Muscle layer of colon (tissue), 2 donors: Measurements from ENCODE around the gene SOWAHA.

Experiments used
- H3K27ac ChIP-seq: one replicate; pipeline ENCODE4 v1.7.0; 2013; ENCODE audit warnings: low read depth, mild to moderate bottlenecking, low read length, moderate library complexity
- H3K27me3 ChIP-seq, 2 donors: one replicate each; pipeline ENCODE4 v1.7.0; 2013; ENCODE audit warnings: low read length in 2 of 2, mild to moderate bottlenecking in 2 of 2; ENCODE audit not compliant: insufficient read depth in 2 of 2, control insufficient read depth in 1 of 2
- H3K36me3 ChIP-seq: one replicate; pipeline ENCODE4 v1.7.0; 2013; ENCODE audit warnings: mild to moderate bottlenecking, low read length; ENCODE audit not compliant: insufficient read depth
- H3K4me1 ChIP-seq: one replicate; pipeline ENCODE4 v1.7.0; 2013; ENCODE audit warnings: mild to moderate bottlenecking, low read length; ENCODE audit not compliant: insufficient read depth
- H3K4me3 ChIP-seq, 2 donors: one replicate each; pipeline ENCODE4 v1.7.0; 2013; ENCODE audit warnings: low read length in 2 of 2, low read depth in 1 of 2, mild to moderate bottlenecking in 1 of 2, moderate library complexity in 1 of 2
- H3K9ac ChIP-seq: one replicate; pipeline ENCODE4 v1.7.0; 2013; ENCODE audit warnings: low read length
- H3K9me3 ChIP-seq: one replicate; pipeline ENCODE4 v1.7.0; 2013; ENCODE audit warnings: mild to moderate bottlenecking, low read length
- donor health status: abdominal sarcoma.
- donor health status: Adenocarcinoma of cecum.

SOWAHA gene

GRCh38 chr5:132772291-132773070 is 40.6 kb upstream of the SOWAHA start:
- H3K9me3 ChIP-seq, result no peaks in the 10 kb centered on the region
- H3K4me3 ChIP-seq, result no peak overlapping the region
- no peaks in the 10 kb centered on the region for H3K36me3 ChIP-seq
- H3K4me1 ChIP-seq, result peaks cover 39% of the 10 kb centered on the region
- no peak overlapping the region for H3K9ac ChIP-seq
- no peak overlapping the region for H3K27ac ChIP-seq
- H3K27me3 ChIP-seq, result no peaks in the 10 kb centered on the region

GRCh38 chr5:132773114-132773513 is 40.0 kb upstream of the SOWAHA start:
- H3K4me3 ChIP-seq, result no peak overlapping the region
- H3K27ac ChIP-seq, result no peak overlapping the region
- H3K9me3 ChIP-seq, result no peaks in the 10 kb centered on the region
- no peak overlapping the region for H3K9ac ChIP-seq
- peaks cover 38% of the 10 kb centered on the region for H3K4me1 ChIP-seq
- H3K27me3 ChIP-seq, result no peaks in the 10 kb centered on the region
- H3K36me3 ChIP-seq, result no peaks in the 10 kb centered on the region

GRCh38 chr5:132773601-132774355 is 39.3 kb upstream of the SOWAHA start:
- Histone ChIP-seq H3K4me3 (no peak overlapping the region), H3K4me1 (peaks cover 37% of the 10 kb centered on the region), H3K27ac (no peak overlapping the region), H3K36me3 (no peaks in the 10 kb centered on the region), H3K9ac (no peak overlapping the region), H3K9me3 (no peaks in the 10 kb centered on the region), H3K27me3 (no peaks in the 10 kb centered on the region)

GRCh38 chr5:132774406-132774805 is 38.7 kb upstream of the SOWAHA start:
- Histone ChIP-seq H3K4me1 (peaks cover 37% of the 10 kb centered on the region), H3K9me3 (no peaks in the 10 kb centered on the region), H3K27me3 (no peaks in the 10 kb centered on the region), H3K27ac (peak overlapping the region; percentile 42), H3K9ac (no peak overlapping the region), H3K36me3 (no peaks in the 10 kb centered on the region), H3K4me3 (no peak overlapping the region)

GRCh38 chr5:132774896-132775295 is 38.2 kb upstream of the SOWAHA start:
- no peaks in the 10 kb centered on the region for H3K27me3 ChIP-seq
- H3K9ac ChIP-seq, result no peak overlapping the region
- no peaks in the 10 kb centered on the region for H3K36me3 ChIP-seq
- no peaks in the 10 kb centered on the region for H3K9me3 ChIP-seq
- H3K4me3 ChIP-seq, result no peak overlapping the region
- H3K27ac ChIP-seq, result peak overlapping the region; percentile 42
- H3K4me1 ChIP-seq, result peaks cover 37% of the 10 kb centered on the region

- H3K27me3 ChIP-seq, result no peaks in the 10 kb centered on the region
- H3K4me3 ChIP-seq, result peak overlapping the region in 1 of 2 donors; percentile 75
- peaks cover 37% of the 10 kb centered on the region for H3K4me1 ChIP-seq
- no peaks in the 10 kb centered on the region for H3K36me3 ChIP-seq
- H3K27ac ChIP-seq, result no peak overlapping the region
- H3K9me3 ChIP-seq, result no peaks in the 10 kb centered on the region
- H3K9ac ChIP-seq, result no peak overlapping the region
Observed at GRCh38 chr5:132775476-132775961, 37.6 kb upstream of the SOWAHA start.

- Histone ChIP-seq H3K27me3 (no peaks in the 10 kb centered on the region), H3K27ac (peak overlapping the region; percentile 42), H3K36me3 (no peaks in the 10 kb centered on the region), H3K4me1 (peaks cover 33% of the 10 kb centered on the region), H3K9ac (no peak overlapping the region), H3K4me3 (peak overlapping the region; percentile 59 to 75), H3K9me3 (no peaks in the 10 kb centered on the region)
Observed at GRCh38 chr5:132776131-132776937, 36.8 kb upstream of the SOWAHA start.

GRCh38 chr5:132776938-132777208 is 36.2 kb upstream of the SOWAHA start:
- Histone ChIP-seq H3K4me1 (peaks cover 28% of the 10 kb centered on the region), H3K27ac (peak overlapping the region; percentile 42), H3K9ac (no peak overlapping the region), H3K9me3 (no peaks in the 10 kb centered on the region), H3K36me3 (no peaks in the 10 kb centered on the region), H3K4me3 (peak overlapping the region; percentile 59 to 75), H3K27me3 (no peaks in the 10 kb centered on the region)

- no peaks in the 10 kb centered on the region for H3K9me3 ChIP-seq
- H3K4me1 ChIP-seq, result peaks cover 28% of the 10 kb centered on the region
- H3K27ac ChIP-seq, result peak within 1 kb of the TSS; percentile 47
- no peaks in the 10 kb centered on the region for H3K27me3 ChIP-seq
- H3K36me3 ChIP-seq, result no peaks in the 10 kb centered on the region
- peak within 1 kb of the TSS; percentile 57 for H3K9ac ChIP-seq
- H3K4me3 ChIP-seq, result peak within 1 kb of the TSS; percentile 75 to 76
Observed at GRCh38 chr5:132777209-132778069, 35.7 kb upstream of the SOWAHA start, which contains the start of gene SEPTIN8. Gene SEPTIN8 (minus strand): TSS chr5:132777239. CDS start chr5:132777137, 102 bp downstream.

GRCh38 chr5:132778129-132778528 is 35.0 kb upstream of the SOWAHA start:
- H3K36me3 ChIP-seq, result no peaks in the 10 kb centered on the region
- H3K4me1 ChIP-seq, result peaks cover 28% of the 10 kb centered on the region
- no peak overlapping the region for H3K27ac ChIP-seq
- H3K9ac ChIP-seq, result peak overlapping the region; percentile 57
- no peaks in the 10 kb centered on the region for H3K9me3 ChIP-seq
- peak overlapping the region; percentile 75 to 76 for H3K4me3 ChIP-seq
- H3K27me3 ChIP-seq, result no peaks in the 10 kb centered on the region
